Heart right ventricle (tissue), 16 donors: ENCODE data around the gene GPR107. TPM values are rescaled to one million over a fixed set of nuclear protein-coding genes. Genes with fewer than 3 reads are reported as not detected.

Experiments
- ATAC-seq, 8 donors: fragments of 200-7000 bp; cut with Tn5 transposase; one replicate each; pipeline ENCODE4 v1.9.1; 2020; ENCODE audit warnings: mild to moderate bottlenecking in 8 of 8, moderate library complexity in 8 of 8, moderate number of reproducible peaks in 1 of 8
- DNase-seq, 2 donors: peaks; one replicate each; pipeline ENCODE4 v3.0.0-alpha.2; 2020
- H3K27ac ChIP-seq, 10 donors: fragments of 200-600 bp; sonication (generic) in 2 of 10; one replicate each; pipeline versions ENCODE4 v1.5.0 to v1.8.0; 2020 to 2022; ENCODE audit warnings: mild to moderate bottlenecking in 3 of 10
- H3K27me3 ChIP-seq, 7 donors: fragments of 200-600 bp; one replicate each; pipeline ENCODE4 v1.8.0; 2021 to 2022; ENCODE audit warnings: mild to moderate bottlenecking in 2 of 7
- H3K36me3 ChIP-seq, 9 donors: fragments of 200-600 bp; sonication (generic) in 1 of 9; one replicate each; pipeline versions ENCODE4 v1.5.0 to v1.8.0; 2020 to 2022; ENCODE audit warnings: mild to moderate bottlenecking in 2 of 9
- H3K4me1 ChIP-seq, 9 donors: fragments of 200-600 bp; sonication (generic) in 1 of 9; one replicate each; pipeline versions ENCODE4 v1.5.0 to v1.8.0; 2020 to 2022; ENCODE audit warnings: mild to moderate bottlenecking in 4 of 9
- H3K4me3 ChIP-seq, 10 donors: fragments of 200-600 bp; sonication (generic) in 2 of 10; one replicate each; pipeline versions ENCODE4 v1.5.0 to v1.8.0; 2020 to 2022; ENCODE audit warnings: mild to moderate bottlenecking in 7 of 10, moderate library complexity in 2 of 10
- H3K9me3 ChIP-seq, 11 donors: fragments of 200-600 bp in 10 of 11; sonication (generic) in 2 of 11; one replicate each; pipeline versions ENCODE4 v1.5.0 to v1.8.0; 2013 to 2022; ENCODE audit warnings: mild to moderate bottlenecking in 2 of 11, control low read depth in 1 of 11, moderate library complexity in 1 of 11
- WGBS, 2 donors: extraction: QIAGEN DNeasy Blood & Tissue Kit; methylation state at CpG; one replicate each; pipeline ENCODE4 v1.1.7; 2013; ENCODE audit warnings: inconsistent platforms in 1 of 2; 5-methylcytosine and 5-hydroxymethylcytosine counted together
- intact Hi-C, 10 donors: fragments of 100-400 bp; cut with DNase I; formaldehyde crosslinking; loops; one replicate each; pipeline versions ENCODE4 v1.11.1 to v1.14.2; 2022
- polyA plus RNA-seq, 2 donors: library from polyadenylated mRNA; stranded (reverse); fragments of 200-250 nt; gene quantifications; one replicate each; pipeline ENCODE4 v1.2.3, GENCODE V29; 2013
- total RNA-seq, 10 donors: library from RNA; stranded (reverse); fragmentation: NEBNext Ultra II Directional in 3 of 10; extraction: Animal tissue kit (Norgen Biotek cat#: 25700) in 3 of 10; gene quantifications; one replicate each; pipeline versions ENCODE4 v1.2.1 to v1.2.4, GENCODE V29; 2021 to 2023
- TF ChIP-seq, protein P1 (sequence below), 9 donors: fragments of 200-600 bp; sonication (generic) in 2 of 9; IDR thresholded peaks; one replicate each; pipeline versions ENCODE4 v1.5.0 to v1.8.0; 2021 to 2022; ENCODE audit warnings: antibody characterized with exemption in 9 of 9, mild to moderate bottlenecking in 5 of 9, moderate library complexity in 1 of 9
- donor health status: Arrhythmogenic right ventricular cardiomyopathy.
- donor health status: ischemic (EF 13 %, LVEDD 7.1; RV severe dilation, severe dysfunction).
- donor health status: healthy with polysubstance abuse.
- donor health status: DM: no; HTN: yes; CAD: no.
- donor health status: DM: no; HTN: no; CAD: no.
- donor health status: ischemic (EF 25% LVEDD 6.9; RV normal size, moderate dysfunction).
- donor health status: ischemic (EF 25% LVEDD 5.7; RV mildly dilated, moderate dysfunction).
- donor health status: healthy.
- donor health status: DM: yes; HTN: yes; CAD: no.
- donor health status: Ischemic cardiomyopathy.
- donor health status: ischemic (EF 35%, LVEDD 5.7; RV mildly dilated, moderate dysfunction).
- donor health status: nonischemic (EF 11% LVEDD 7.7; RV severe dilation, severe dysfunction).
- donor health status: DM: yes; HTN: yes; CAD: no.
- donor health status: PGD.
- donor health status: ischemic (EF 29% LVEDD 5.4; RV normal size, mild dysfunction).
- donor health status: nonischemic (EF 23%, LVEDD 6.1; RV moderate dilation, normal function).

Gene GPR107
- total and polyA plus RNA-seq, 12 donors = 6.7 to 35.6 (median 23.9) TPM

DNA sequence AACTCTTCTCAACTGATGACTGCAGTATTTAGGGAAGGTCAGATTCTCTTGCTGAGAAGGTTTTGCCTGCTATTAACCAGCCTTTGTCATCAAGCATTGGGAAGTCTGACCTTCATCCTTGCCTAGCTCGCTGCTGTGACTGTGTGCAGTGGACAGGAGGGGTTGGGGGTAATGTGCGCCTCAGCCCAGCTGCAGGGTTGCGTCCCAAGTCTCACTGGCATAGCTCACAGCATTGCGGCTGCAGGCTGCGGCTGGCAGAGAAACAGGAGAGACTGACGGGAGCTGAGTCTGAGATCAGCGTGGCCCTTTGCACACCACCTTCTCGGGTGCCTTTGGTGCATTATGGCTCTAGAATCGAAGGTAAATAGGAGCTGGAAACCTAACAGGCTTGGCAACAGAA lies 62.6 kb downstream of the GPR107 start:
- H3K4me3 ChIP-seq = no peak overlapping the region
- TF ChIP-seq, protein P1, sequence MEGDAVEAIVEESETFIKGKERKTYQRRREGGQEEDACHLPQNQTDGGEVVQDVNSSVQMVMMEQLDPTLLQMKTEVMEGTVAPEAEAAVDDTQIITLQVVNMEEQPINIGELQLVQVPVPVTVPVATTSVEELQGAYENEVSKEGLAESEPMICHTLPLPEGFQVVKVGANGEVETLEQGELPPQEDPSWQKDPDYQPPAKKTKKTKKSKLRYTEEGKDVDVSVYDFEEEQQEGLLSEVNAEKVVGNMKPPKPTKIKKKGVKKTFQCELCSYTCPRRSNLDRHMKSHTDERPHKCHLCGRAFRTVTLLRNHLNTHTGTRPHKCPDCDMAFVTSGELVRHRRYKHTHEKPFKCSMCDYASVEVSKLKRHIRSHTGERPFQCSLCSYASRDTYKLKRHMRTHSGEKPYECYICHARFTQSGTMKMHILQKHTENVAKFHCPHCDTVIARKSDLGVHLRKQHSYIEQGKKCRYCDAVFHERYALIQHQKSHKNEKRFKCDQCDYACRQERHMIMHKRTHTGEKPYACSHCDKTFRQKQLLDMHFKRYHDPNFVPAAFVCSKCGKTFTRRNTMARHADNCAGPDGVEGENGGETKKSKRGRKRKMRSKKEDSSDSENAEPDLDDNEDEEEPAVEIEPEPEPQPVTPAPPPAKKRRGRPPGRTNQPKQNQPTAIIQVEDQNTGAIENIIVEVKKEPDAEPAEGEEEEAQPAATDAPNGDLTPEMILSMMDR (IDR thresholded peaks at IDR 0.05) = no peak
- ATAC-seq (no peak), DNase-seq (no peak)
- H3K9me3 ChIP-seq = no peaks in the 10 kb centered on the region
- H3K27me3 ChIP-seq = no peaks in the 10 kb centered on the region
- peaks cover 0 to 15% (median 7%) of the 10 kb centered on the region in 9 donors for H3K4me1 ChIP-seq
- no peak overlapping the region for H3K27ac ChIP-seq
- peaks cover 0 to 77% (median 18%) of the 10 kb centered on the region in 9 donors for H3K36me3 ChIP-seq
- 95 to 97% methylated on average over 9 of the region's 9 CpGs for WGBS, 2 donors
- intact Hi-C loops = no loop called here

DNA sequence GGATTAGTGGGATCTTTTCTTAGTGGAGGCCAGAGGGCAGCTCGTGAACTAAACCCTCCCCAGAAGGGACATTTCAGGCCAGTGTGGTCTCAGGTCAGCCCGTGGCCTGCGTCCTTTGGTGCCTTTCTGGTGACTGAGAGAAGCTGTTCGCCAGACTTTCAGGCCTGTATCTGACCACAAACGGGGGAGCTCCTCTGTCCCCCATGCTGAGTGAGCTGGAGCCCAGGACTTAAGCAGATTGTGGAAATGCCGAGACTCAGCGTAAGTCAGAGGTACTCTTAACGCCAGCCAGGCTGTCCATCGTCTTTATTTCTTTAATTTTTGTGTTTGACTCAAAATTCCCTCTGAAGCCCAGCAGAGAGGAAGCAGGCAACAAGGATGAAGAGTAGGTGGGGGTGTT lies 63.7 kb downstream of the GPR107 start:
- peaks cover 0 to 14% (median 7%) of the 10 kb centered on the region in 9 donors for H3K4me1 ChIP-seq
- H3K27ac ChIP-seq = peak overlapping the region in 1 of 10 donors; percentile 2
- H3K27me3 ChIP-seq = no peaks in the 10 kb centered on the region
- TF ChIP-seq, protein P1 (IDR thresholded peaks at IDR 0.05) = no peak
- no peaks in the 10 kb centered on the region for H3K9me3 ChIP-seq
- peaks cover 0 to 77% (median 15%) of the 10 kb centered on the region in 9 donors for H3K36me3 ChIP-seq
- ATAC-seq = no peak
- DNase-seq = no peak
- H3K4me3 ChIP-seq = no peak overlapping the region
- intact Hi-C loops = no loop called here
- WGBS, 2 donors = 90 to 94% methylated on average over 9 of the region's 9 CpGs

DNA sequence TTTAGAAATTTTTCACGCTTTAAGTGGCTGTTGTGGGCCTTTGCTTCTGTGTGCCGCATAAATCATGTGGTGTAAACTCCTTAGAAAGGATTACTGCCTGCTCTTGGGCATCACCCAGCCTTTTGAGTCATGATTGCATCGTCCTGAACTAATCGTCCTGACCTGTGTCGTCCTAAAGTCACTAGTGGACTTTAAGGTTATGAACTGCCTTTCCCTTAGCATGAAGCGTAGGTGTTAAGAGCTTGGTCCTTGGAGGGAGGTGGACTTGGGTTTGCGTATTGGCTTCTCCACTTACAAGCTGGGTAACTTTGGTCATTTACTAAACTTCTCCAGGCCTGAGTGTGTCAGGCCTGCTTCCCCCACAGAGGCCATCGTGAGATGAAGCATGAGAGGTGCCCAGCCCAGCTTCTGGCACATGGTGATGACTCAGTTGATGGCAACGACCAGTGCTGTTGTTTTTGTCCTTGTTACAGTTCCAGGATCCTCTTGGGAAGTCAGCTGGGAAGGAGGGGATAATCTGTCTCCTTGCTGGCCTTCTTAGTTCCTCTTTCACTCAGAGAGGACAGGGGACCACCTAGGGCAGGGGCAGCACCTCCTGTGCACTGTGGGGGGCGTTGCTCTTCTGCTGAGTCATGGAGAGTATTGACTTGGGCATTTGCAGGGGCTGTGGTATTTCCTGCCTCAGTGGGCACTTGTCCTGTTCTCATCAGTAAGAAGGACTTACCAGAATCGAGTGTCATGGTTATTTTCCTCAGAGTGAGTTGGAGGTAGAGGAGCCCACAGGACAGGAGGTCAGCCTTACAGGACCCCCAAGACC lies 64.3 kb downstream of the GPR107 start:
- no peaks in the 10 kb centered on the region for H3K27me3 ChIP-seq
- peaks cover 0 to 83% (median 22%) of the 10 kb centered on the region in 9 donors for H3K36me3 ChIP-seq
- H3K4me1 ChIP-seq = peaks cover 0 to 9% (median 4%) of the 10 kb centered on the region in 9 donors
- no peak for DNase-seq
- no peaks in the 10 kb centered on the region for H3K9me3 ChIP-seq
- WGBS, 2 donors = 66 to 71% methylated on average over 11 of the region's 11 CpGs
- peak overlapping the region in 1 of 10 donors; percentile 2 for H3K27ac ChIP-seq
- ATAC-seq = peak in 5 of 8 donors; percentile 19 to 59 (median 22)
- TF ChIP-seq, protein P1 (IDR thresholded peaks at IDR 0.05) = no peak
- no peak overlapping the region for H3K4me3 ChIP-seq
- intact Hi-C loops = no loop called here

DNA sequence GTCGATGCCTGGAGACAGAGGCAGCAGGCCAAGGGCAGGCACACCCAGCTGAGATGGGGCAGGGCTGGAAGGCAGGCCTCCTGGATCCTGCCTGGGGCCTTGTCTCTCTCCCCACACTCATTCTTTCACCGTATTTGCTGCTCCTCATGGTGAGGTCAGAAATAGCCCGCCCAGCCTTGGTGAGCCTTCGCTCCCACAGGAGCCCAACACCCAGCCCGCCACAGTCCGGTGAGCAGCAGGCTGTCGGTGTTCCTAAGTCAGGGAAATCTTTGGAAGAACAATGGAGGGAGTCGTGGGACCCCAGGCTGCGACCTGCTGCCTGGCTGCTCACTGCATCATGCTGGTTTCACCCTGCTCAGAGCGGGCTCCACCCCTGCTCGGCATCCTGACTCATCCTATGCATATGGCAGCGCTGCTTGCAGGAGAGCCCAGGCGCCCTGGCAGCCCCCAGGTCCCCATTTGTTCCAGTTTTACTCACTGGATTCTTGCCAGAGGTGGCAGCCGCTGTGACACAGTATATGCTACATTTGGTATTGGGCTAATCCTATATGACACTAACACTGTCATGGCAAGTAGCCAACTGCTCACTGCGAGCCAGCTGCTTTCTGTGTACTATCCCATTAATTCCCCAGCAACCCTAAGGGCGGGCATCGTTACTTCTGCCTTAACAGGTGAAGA lies 65.3 kb downstream of the GPR107 start:
- peaks cover 0 to 86% (median 24%) of the 10 kb centered on the region in 9 donors for H3K36me3 ChIP-seq
- TF ChIP-seq, protein P1 (IDR thresholded peaks at IDR 0.05) = no peak

More for the DNA sequence above, 65.3 kb downstream of the GPR107 start:
- Histone ChIP-seq H3K4me1 (peaks cover 0 to 9% (median 4%) of the 10 kb centered on the region in 9 donors), H3K27me3 (no peaks in the 10 kb centered on the region), H3K9me3 (no peaks in the 10 kb centered on the region), H3K4me3 (no peak overlapping the region), H3K27ac (peak overlapping the region in 1 of 10 donors; percentile 2)
- intact Hi-C loops = no loop called here
- 82 to 86% methylated on average over 17 of the region's 17 CpGs for WGBS, 2 donors
- no peak for DNase-seq
- ATAC-seq = peak in 3 of 8 donors; percentile 19 to 45 (median 23)
